GM12878 (cell line): ENCODE data around the gene FAM120A. TPM values are rescaled to one million over a fixed set of nuclear protein-coding genes. Genes with fewer than 3 reads are reported as not detected.

ENCODE experiments used
- ATAC-seq: fragments of 200-7000 bp; cut with Tn5 transposase; 3 replicates; pipeline ENCODE4 v1.9.1; 2020; ENCODE audit warnings: mild to moderate bottlenecking, moderate library complexity
- BruUV-seq: library from RNA; stranded (reverse); fragments of 400-500 nt; replicated peaks from 2 replicates; lab custom pipeline; 2021; lab: Mats Ljungman, UMichigan
- CTCF ChIA-PET: fragments of 300-600 bp; sonication (Branson Sonifier 250); formaldehyde crosslinking; extraction: SDS; loops from one replicate; lab custom pipeline; 2021; ENCODE audit warnings: inconsistent platforms; lab: Yijun Ruan, JAX
- POLR2A ChIA-PET: fragments of 350-600 bp; formaldehyde crosslinking; extraction: SDS; loops from one replicate; lab custom pipeline; 2021; ENCODE audit warnings: inconsistent platforms; lab: Charles Lee
- RAD21 ChIA-PET: fragments of 300-600 bp; sonication (Branson Sonifier 250); formaldehyde crosslinking; loops from one replicate; lab custom pipeline; 2023; ENCODE audit warnings: antibody characterized with exemption; ENCODE audit not compliant: unreplicated experiment; lab: Charles Lee
- SMC1A ChIA-PET: fragments of 300-600 bp; sonication (Branson Sonifier 250); formaldehyde crosslinking; loops from one replicate; lab custom pipeline; 2023; ENCODE audit not compliant: unreplicated experiment, uncharacterized antibody; lab: Charles Lee
- DNase-seq: peaks from one replicate; pipeline ENCODE4 v3.0.0-alpha.2; 2011; ENCODE audit warnings: low read depth, low spot score
- FAIRE-seq: peaks from 3 replicates; lab custom pipeline; 2011; peaks lifted over from hg19 to GRCh38; lab: Jason Lieb, UNC
- H2AFZ ChIP-seq: 2 replicates; pipeline ENCODE4 v1.6.0; 2011; ENCODE audit warnings: low read depth, low read length, control low read depth; ENCODE audit not compliant: control insufficient read depth
- H3K27ac ChIP-seq: 2 replicates; pipeline ENCODE4 v1.5.1; 2011; ENCODE audit warnings: control low read depth; ENCODE audit not compliant: control insufficient read depth, insufficient read depth
- H3K27me3 ChIP-seq, 2 experiments: replicated peaks in 1 of 2; 2 replicates each; pipeline versions ENCODE4 v1.6.0 to v1.6.1; 2011; ENCODE audit warnings: low read length in 1 of 2; ENCODE audit not compliant: control insufficient read depth in 2 of 2, insufficient read depth in 2 of 2
- H3K36me3 ChIP-seq, 2 experiments: 2 replicates each; pipeline ENCODE4 v1.5.1; 2011; ENCODE audit warnings: low read length in 1 of 2; ENCODE audit not compliant: control insufficient read depth in 2 of 2, insufficient read depth in 2 of 2
- H3K4me1 ChIP-seq: 2 replicates; pipeline ENCODE4 v1.6.1; 2011; ENCODE audit warnings: mild to moderate bottlenecking, low read length, moderate library complexity, mixed read lengths; ENCODE audit not compliant: control insufficient read depth, insufficient read depth
- H3K4me2 ChIP-seq: 2 replicates; pipeline ENCODE4 v1.6.0; 2011; ENCODE audit warnings: control low read depth; ENCODE audit not compliant: control insufficient read depth, insufficient read depth
- H3K4me3 ChIP-seq: fragments of 200-600 bp; sonication (generic); 2 replicates; pipeline ENCODE4 v1.5.1; 2016
- H3K79me2 ChIP-seq: 2 replicates; pipeline ENCODE4 v1.6.0; 2011; ENCODE audit warnings: low read length; ENCODE audit not compliant: control insufficient read depth, insufficient read depth
- H3K9ac ChIP-seq: 2 replicates; pipeline ENCODE4 v1.8.0; 2011; ENCODE audit warnings: low read length, control low read depth, mixed read lengths; ENCODE audit not compliant: control insufficient read depth, insufficient read depth
- H3K9me3 ChIP-seq: replicated peaks from 3 replicates; pipeline ENCODE4 v1.5.1; 2011; ENCODE audit warnings: mild to moderate bottlenecking, low read length; ENCODE audit not compliant: control insufficient read depth, insufficient read depth
- H4K20me1 ChIP-seq: 2 replicates; pipeline ENCODE4 v1.6.0; 2011; ENCODE audit not compliant: control insufficient read depth, insufficient read depth
- BMI1 ChIP-seq: fragments of 450-650 bp; IDR thresholded peaks from 2 replicates; pipeline ENCODE4 v1.6.1; 2016; ENCODE audit warnings: mild to moderate bottlenecking, moderate library complexity, borderline replicate concordance
- CREM ChIP-seq: IDR thresholded peaks from 2 replicates; pipeline ENCODE4 v1.6.1; 2014; ENCODE audit warnings: antibody characterized with exemption, low read depth
- EED ChIP-seq: sonication (generic); IDR thresholded peaks from 2 replicates; pipeline ENCODE4 v1.6.1; 2016; ENCODE audit warnings: antibody characterized with exemption, low read depth
- JUND ChIP-seq: IDR thresholded peaks from 2 replicates; pipeline ENCODE4 v1.6.1; 2012; ENCODE audit warnings: low read depth, mild to moderate bottlenecking, low read length, improper control_type of control experiment, moderate library complexity
- KDM1A ChIP-seq: fragments of 200-600 bp; sonication (generic); IDR thresholded peaks from 2 replicates; pipeline ENCODE4 v1.6.1; 2016; ENCODE audit warnings: borderline replicate concordance
- NFXL1 ChIP-seq: fragments of 450-650 bp; IDR thresholded peaks from 2 replicates; pipeline ENCODE4 v1.6.1; 2017; ENCODE audit warnings: antibody characterized with exemption, mild to moderate bottlenecking, borderline replicate concordance
- PAX8 ChIP-seq: fragments of 450-650 bp; IDR thresholded peaks from 2 replicates; pipeline ENCODE4 v1.6.1; 2017; ENCODE audit warnings: mild to moderate bottlenecking, moderate library complexity
- POU2F2 ChIP-seq: IDR thresholded peaks from 3 replicates; pipeline ENCODE4 v1.6.1; 2011; ENCODE audit warnings: low read depth, mild to moderate bottlenecking, low read length, borderline replicate concordance
- SIX5 ChIP-seq: IDR thresholded peaks from 2 replicates; pipeline ENCODE4 v1.6.1; 2011; ENCODE audit warnings: mild to moderate bottlenecking, low read depth, low read length, moderate library complexity; ENCODE audit not compliant: severe bottlenecking
- STAT3 ChIP-seq: IDR thresholded peaks from 2 replicates; pipeline ENCODE4 v1.6.1; 2011; ENCODE audit warnings: low read depth, low read length, improper control_type of control experiment
- TCF7 ChIP-seq: IDR thresholded peaks from 2 replicates; pipeline ENCODE4 v1.6.1; 2014; ENCODE audit warnings: antibody characterized with exemption, borderline replicate concordance
- YBX1 ChIP-seq: fragments of 450-650 bp; IDR thresholded peaks from 2 replicates; pipeline ENCODE4 v1.6.1; 2016; ENCODE audit warnings: antibody characterized with exemption
- ZZZ3 ChIP-seq: IDR thresholded peaks from 2 replicates; pipeline ENCODE4 v1.6.1; 2011; ENCODE audit warnings: low read depth; ENCODE audit not compliant: control insufficient read depth, insufficient read length
- WGBS: methylation state at CpG from one replicate; pipeline ENCODE4 v1.1.6; 2016; ENCODE audit warnings: low lambda C conversion rate; ENCODE audit not compliant: insufficient replicate concordance, insufficient coverage; ENCODE audit errors: missing lambda C conversion rate; 5-methylcytosine and 5-hydroxymethylcytosine counted together
- in situ Hi-C: fragments of 300-500 bp; cut with MboI; formaldehyde crosslinking; loops from 9 replicates; pipeline ENCODE4 v1.14.3; 2018; ENCODE audit warnings: mixed read lengths
- intact Hi-C: fragments of 100-400 bp; cut with micrococcal nuclease; formaldehyde crosslinking; loops from one replicate; pipeline ENCODE4 v1.14.2; 2022; ENCODE audit not compliant: unreplicated experiment
- polyA plus RNA-seq, 11 experiments: library from polyadenylated mRNA; depleted of rRNA in 4 of 11; unstranded in 6 of 11; stranded (reverse) in 5 of 11; fragments of >200 nt; fragmentation: Nextera tagmentation in 4 of 11; fragmentation: Illumina TruSeq in 1 of 11; extraction: Ambion mirVana in 4 of 11; extraction: Trizol in 1 of 11; gene quantifications; 1 replicate in 1 of 11; 2 replicates in 10 of 11; pipeline versions ENCODE4 v1.2.1 to v1.2.3, GENCODE V29; 2011 to 2016; ENCODE audit warnings: inconsistent platforms in 2 of 11, missing spikeins in 2 of 11, low read depth in 1 of 11
- total RNA-seq, 4 experiments: library from RNA; depleted of rRNA in 3 of 4; stranded (reverse); fragments of >200 nt in 3 of 4; fragmentation: Illumina TruSeq in 1 of 4; extraction: Trizol in 1 of 4; gene quantifications; 2 replicates each; pipeline versions ENCODE4 v1.2.1 to v1.2.3, GENCODE V29; 2013 to 2021
- TF ChIP-seq, protein P1 (sequence below): fragments of 450-650 bp; IDR thresholded peaks from 2 replicates; pipeline ENCODE4 v1.6.1; 2016; ENCODE audit warnings: mild to moderate bottlenecking, moderate library complexity, borderline replicate concordance
- TF ChIP-seq, protein P2 (sequence below): IDR thresholded peaks from 2 replicates; pipeline ENCODE4 v1.6.1; 2011; ENCODE audit warnings: borderline replicate concordance, low read depth, mild to moderate bottlenecking, moderate library complexity, low read length; ENCODE audit not compliant: insufficient read depth, poor library complexity, severe bottlenecking

Gene FAM120A
- total and polyA plus RNA-seq, 10 of the 15 experiments (the other 5 are each of a cell fraction or from before 2014, with no cell fraction given): 13.1 to 89.6 (median 52.5) TPM

DNA sequence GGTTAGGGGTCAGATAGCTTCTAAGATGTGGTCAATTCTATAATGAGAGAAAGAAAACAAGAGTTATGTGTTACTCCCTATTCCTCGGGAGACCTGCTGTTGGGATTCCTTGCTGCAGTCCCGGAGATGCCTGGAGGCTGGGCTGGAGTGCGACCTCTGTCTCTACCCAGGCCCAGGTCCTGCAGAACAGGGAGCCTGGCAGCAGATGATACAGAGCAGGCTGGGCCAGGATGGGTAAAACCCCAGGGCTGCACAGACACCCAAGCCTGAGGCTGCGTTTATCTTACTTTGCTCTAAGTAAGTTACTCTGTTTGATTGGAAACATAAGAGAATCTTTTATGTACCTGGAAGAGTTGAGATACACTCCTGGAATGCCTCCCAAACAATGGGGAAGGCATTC lies 28.8 kb downstream of the FAM120A start:
- Histone ChIP-seq H3K9ac (no peak overlapping the region), H3K79me2 (peaks cover 15% of the 10 kb centered on the region), H3K4me3 (no peak overlapping the region), H4K20me1 (no peaks in the 10 kb centered on the region), H3K4me2 (no peak overlapping the region), H3K27me3 (no peaks in the 10 kb centered on the region), H2AFZ (no peak overlapping the region), H3K9me3 (no peaks in the 10 kb centered on the region), H3K27ac (no peak overlapping the region), H3K4me1 (0 out of 2 replicates have a peak, but pooled peaks cover 4% of the 10 kb centered on the region), H3K36me3 (peaks cover 8 to 13% of the 10 kb centered on the region in 2 experiments; a peak in 3 of 4 replicates)
- no peak for DNase-seq
- WGBS: 100% methylated on average over 4 of the region's 4 CpGs
- POLR2A ChIA-PET: interaction anchor here (1.1 kb wide), 1 partner anchor 27 kb away, joined by 3 read pairs; the partner anchor contains the start of gene FAM120AOS
- FAIRE-seq: no peak
- intact Hi-C loops (no loop called here), in situ Hi-C loops (no loop called here)
- CTCF ChIA-PET: interaction anchor here (1.1 kb wide), 1 partner anchor 10 kb away, joined by 4 read pairs; no protein-coding TSS in a partner anchor
- ATAC-seq: no peak
- RAD21 ChIA-PET: no interaction called here
- no TSS peak for BruUV-seq
- SMC1A ChIA-PET: no interaction called here
- TF ChIP-seq JUND (no peak), CREM (no peak), NFXL1 (no peak), TCF7 (no peak), ZZZ3 (no peak), EED (no peak), STAT3 (no peak), POU2F2 (no peak), SIX5 (no peak), PAX8 (no peak), KDM1A (no peak), BMI1 (no peak), YBX1 (no peak)
- TF ChIP-seq, protein P1, sequence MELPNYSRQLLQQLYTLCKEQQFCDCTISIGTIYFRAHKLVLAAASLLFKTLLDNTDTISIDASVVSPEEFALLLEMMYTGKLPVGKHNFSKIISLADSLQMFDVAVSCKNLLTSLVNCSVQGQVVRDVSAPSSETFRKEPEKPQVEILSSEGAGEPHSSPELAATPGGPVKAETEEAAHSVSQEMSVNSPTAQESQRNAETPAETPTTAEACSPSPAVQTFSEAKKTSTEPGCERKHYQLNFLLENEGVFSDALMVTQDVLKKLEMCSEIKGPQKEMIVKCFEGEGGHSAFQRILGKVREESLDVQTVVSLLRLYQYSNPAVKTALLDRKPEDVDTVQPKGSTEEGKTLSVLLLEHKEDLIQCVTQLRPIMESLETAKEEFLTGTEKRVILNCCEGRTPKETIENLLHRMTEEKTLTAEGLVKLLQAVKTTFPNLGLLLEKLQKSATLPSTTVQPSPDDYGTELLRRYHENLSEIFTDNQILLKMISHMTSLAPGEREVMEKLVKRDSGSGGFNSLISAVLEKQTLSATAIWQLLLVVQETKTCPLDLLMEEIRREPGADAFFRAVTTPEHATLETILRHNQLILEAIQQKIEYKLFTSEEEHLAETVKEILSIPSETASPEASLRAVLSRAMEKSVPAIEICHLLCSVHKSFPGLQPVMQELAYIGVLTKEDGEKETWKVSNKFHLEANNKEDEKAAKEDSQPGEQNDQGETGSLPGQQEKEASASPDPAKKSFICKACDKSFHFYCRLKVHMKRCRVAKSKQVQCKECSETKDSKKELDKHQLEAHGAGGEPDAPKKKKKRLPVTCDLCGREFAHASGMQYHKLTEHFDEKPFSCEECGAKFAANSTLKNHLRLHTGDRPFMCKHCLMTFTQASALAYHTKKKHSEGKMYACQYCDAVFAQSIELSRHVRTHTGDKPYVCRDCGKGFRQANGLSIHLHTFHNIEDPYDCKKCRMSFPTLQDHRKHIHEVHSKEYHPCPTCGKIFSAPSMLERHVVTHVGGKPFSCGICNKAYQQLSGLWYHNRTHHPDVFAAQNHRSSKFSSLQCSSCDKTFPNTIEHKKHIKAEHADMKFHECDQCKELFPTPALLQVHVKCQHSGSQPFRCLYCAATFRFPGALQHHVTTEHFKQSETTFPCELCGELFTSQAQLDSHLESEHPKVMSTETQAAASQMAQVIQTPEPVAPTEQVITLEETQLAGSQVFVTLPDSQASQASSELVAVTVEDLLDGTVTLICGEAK: no peak
- TF ChIP-seq, protein P2, sequence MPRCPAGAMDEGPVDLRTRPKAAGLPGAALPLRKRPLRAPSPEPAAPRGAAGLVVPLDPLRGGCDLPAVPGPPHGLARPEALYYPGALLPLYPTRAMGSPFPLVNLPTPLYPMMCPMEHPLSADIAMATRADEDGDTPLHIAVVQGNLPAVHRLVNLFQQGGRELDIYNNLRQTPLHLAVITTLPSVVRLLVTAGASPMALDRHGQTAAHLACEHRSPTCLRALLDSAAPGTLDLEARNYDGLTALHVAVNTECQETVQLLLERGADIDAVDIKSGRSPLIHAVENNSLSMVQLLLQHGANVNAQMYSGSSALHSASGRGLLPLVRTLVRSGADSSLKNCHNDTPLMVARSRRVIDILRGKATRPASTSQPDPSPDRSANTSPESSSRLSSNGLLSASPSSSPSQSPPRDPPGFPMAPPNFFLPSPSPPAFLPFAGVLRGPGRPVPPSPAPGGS: no peak
